ENCODE results near the gene MZT1. TPM values are rescaled to one million over a fixed set of nuclear protein-coding genes. Genes with fewer than 3 reads are reported as not detected.
"Not testable (repeated sequence)": the region's sequence is repeated elsewhere in the genome, so short reads cannot be mapped to it uniquely, and the experiment has no call there.

Gene MZT1
- total and polyA plus RNA-seq, 5 experiments from 2014 or later: 5.0 to 6.4 (median 6.2) TPM

- peak overlapping the region; percentile 89 to 97 (median 94) for H3K4me3 Mint-ChIP-seq
Measured at GRCh38 chr13:72726185-72726584, 1.2 kb downstream of the MZT1 start.

GRCh38 chr13:72716776-72717175, 10.7 kb downstream of the MZT1 start:
- H3K27me3 Mint-ChIP-seq: no peaks in the 10 kb centered on the region
- peaks cover 45 to 85% (median 74%) of the 10 kb centered on the region in 3 donors for H3K36me3 Mint-ChIP-seq
- ATAC-seq: no peak
- H3K9me3 Mint-ChIP-seq: peaks cover 0 to 20% (median 14%) of the 10 kb centered on the region in 9 donors
- no peak overlapping the region for H3K4me3 Mint-ChIP-seq
- H3K4me1 Mint-ChIP-seq: peaks cover 4 to 31% (median 17%) of the 10 kb centered on the region in 4 donors
- POLR2A ChIA-PET: no interaction called here
- H3K27ac Mint-ChIP-seq: no peak overlapping the region
- DNase-seq: no peak

More at GRCh38 chr13:72726185-72726584, 1.2 kb downstream of the MZT1 start:
- H3K27me3 Mint-ChIP-seq, H3K9me3 Mint-ChIP-seq, ATAC-seq, POLR2A ChIA-PET, DNase-seq: not testable (repeated sequence)
- peaks cover 29 to 60% (median 52%) of the 10 kb centered on the region in 4 donors for H3K4me1 Mint-ChIP-seq
- H3K36me3 Mint-ChIP-seq: peaks cover 0 to 27% (median 5%) of the 10 kb centered on the region in 3 donors
- H3K27ac Mint-ChIP-seq: peak overlapping the region in 5 of 10 donors; percentile 15 to 92 (median 81)

- POLR2A ChIA-PET: no interaction called here
Measured at GRCh38 chr13:72700509-72700908, 26.9 kb downstream of the MZT1 start.

DNA sequence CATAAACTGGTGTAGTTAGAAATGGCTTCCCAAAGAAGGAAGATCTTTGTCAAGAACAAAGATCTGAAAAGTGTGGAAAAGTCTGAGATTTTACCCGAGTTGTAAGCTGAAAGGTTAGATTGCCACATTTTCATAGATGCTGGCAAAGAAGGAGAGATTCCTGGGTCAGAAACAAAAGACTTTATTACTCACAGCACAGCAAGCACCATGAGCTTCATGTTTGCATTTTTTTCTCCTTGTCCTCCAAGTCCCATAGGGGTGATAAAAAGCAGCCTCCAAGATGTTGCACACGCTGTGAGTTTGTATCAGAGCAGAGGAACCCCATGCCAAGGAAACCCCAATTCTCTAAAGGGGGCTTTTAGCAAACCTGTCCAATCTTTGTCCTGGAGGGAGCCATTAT, 29.3 kb downstream of the MZT1 start:
- no peaks in the 10 kb centered on the region for H3K4me1 Mint-ChIP-seq
- H3K9me3 Mint-ChIP-seq: peaks cover 0 to 20% (median 4%) of the 10 kb centered on the region in 9 donors
- ATAC-seq (no peak), DNase-seq (no peak)
- H3K36me3 Mint-ChIP-seq: peaks cover 0 to 5% (median under 1%) of the 10 kb centered on the region in 3 donors
- H3K27me3 Mint-ChIP-seq: peaks cover 0 to 8% (median 1%) of the 10 kb centered on the region in 5 donors
- POLR2A ChIA-PET: no interaction called here
- no peak overlapping the region for H3K4me3 Mint-ChIP-seq
- H3K27ac Mint-ChIP-seq: no peak overlapping the region

More at GRCh38 chr13:72700509-72700908, 26.9 kb downstream of the MZT1 start:
- no peaks in the 10 kb centered on the region for H3K4me1 Mint-ChIP-seq
- ATAC-seq (no peak), DNase-seq (no peak)
- H3K4me3 Mint-ChIP-seq: no peak overlapping the region
- peaks cover 0 to 2% (median 1%) of the 10 kb centered on the region in 5 donors for H3K27me3 Mint-ChIP-seq
- peaks cover 0 to 27% (median 10%) of the 10 kb centered on the region in 9 donors for H3K9me3 Mint-ChIP-seq
- no peak overlapping the region for H3K27ac Mint-ChIP-seq
- H3K36me3 Mint-ChIP-seq: peaks cover 1 to 5% (median 3%) of the 10 kb centered on the region in 3 donors

DNA sequence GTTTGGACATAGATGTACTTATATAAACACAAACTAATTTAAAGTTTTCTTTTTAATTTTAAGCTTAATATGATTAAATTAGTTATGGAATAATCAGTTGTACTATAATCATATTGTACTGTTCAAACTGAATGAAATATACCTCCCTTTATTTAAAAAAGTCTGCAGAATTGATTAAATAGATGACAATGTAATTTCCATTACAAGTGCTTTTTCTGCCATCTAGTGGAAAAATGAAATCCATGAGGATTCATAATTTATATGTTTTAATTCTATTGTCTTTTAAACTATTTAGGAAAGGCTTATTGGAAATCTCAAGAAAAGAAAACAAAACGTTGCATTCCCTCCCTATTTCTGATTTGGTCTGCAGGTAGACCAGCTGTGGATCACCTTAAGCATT, 30.9 kb downstream of the MZT1 start:
- no peak for ATAC-seq
- H3K27ac Mint-ChIP-seq: no peak overlapping the region
- POLR2A ChIA-PET: no interaction called here
- H3K4me3 Mint-ChIP-seq: no peak overlapping the region
- peaks cover 0 to 9% (median 1%) of the 10 kb centered on the region in 5 donors for H3K27me3 Mint-ChIP-seq
- no peak for DNase-seq
- H3K36me3 Mint-ChIP-seq: peaks cover 0 to 6% (median 2%) of the 10 kb centered on the region in 3 donors
- H3K9me3 Mint-ChIP-seq: peaks cover 0 to 23% (median 7%) of the 10 kb centered on the region in 9 donors
- no peaks in the 10 kb centered on the region for H3K4me1 Mint-ChIP-seq

- no peak for DNase-seq
- H3K27me3 Mint-ChIP-seq: peaks cover 1 to 15% (median 11%) of the 10 kb centered on the region in 5 donors
- POLR2A ChIA-PET: no interaction called here
- H3K9me3 Mint-ChIP-seq: peaks cover 0 to 20% (median 7%) of the 10 kb centered on the region in 9 donors
- no peak overlapping the region for H3K4me3 Mint-ChIP-seq
- H3K36me3 Mint-ChIP-seq: peaks cover 0 to 6% (median 2%) of the 10 kb centered on the region in 3 donors
- no peak for ATAC-seq
- no peaks in the 10 kb centered on the region for H3K4me1 Mint-ChIP-seq
- H3K27ac Mint-ChIP-seq: no peak overlapping the region
Measured at GRCh38 chr13:72694314-72694713, 33.1 kb downstream of the MZT1 start.

DNA sequence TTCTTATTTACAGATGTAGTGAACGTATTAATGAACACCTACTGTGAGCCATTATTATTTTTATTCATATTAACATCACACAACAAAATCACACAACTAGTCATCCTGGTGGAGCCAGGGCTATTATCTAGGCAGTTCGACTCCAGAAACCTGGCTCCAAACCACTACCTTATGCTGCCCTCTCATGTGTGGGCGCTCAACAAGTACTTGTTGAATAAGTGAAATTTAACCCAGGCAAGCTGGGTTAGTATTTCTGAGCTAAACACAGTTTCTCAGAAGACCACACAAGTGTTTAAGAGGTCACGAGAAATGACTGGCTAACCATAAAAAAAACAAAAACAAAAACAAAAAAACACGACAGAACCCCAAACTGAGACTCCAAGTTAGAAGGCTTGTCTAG, 33.6 kb downstream of the MZT1 start:
- H3K27ac Mint-ChIP-seq: no peak overlapping the region
- no peaks in the 10 kb centered on the region for H3K4me1 Mint-ChIP-seq
- POLR2A ChIA-PET: no interaction called here

DNA sequence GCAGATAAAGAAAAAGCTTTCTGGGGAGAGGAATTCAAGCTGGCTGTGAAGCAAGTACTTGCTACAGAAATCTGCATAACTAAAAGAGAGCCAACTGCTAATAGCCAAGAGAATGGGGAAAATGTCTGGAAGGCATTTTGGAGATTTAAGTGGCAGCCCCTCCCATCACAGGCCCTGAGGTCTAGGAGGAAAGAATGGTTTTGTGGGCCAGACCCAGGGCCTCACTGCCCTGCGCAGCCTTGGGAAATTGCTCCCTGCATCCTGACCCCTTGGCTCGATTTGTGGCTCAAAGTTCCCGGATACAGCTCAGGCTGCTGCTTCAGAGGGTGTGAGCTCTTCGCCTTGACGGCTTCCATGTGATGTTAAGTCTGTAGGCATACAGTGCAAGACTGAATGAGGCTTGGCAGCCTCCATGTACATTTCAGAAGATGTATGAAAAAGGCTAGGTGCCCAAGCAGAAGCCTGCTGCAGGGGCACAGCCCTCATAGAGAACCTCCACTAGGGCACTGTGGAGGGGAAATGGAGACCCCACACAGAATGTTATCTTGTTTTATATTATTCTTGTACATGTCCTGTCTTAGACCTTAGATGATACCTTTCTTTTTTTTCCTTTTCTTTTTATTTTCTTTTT, 34.4 kb downstream of the MZT1 start:
- H3K4me1 Mint-ChIP-seq: no peaks in the 10 kb centered on the region
- H3K27ac Mint-ChIP-seq: no peak overlapping the region
- H3K36me3 Mint-ChIP-seq: peaks cover 0 to 10% (median 2%) of the 10 kb centered on the region in 3 donors
- POLR2A ChIA-PET: no interaction called here
- ATAC-seq (no peak), DNase-seq (no peak)
- no peak overlapping the region for H3K4me3 Mint-ChIP-seq
- peaks cover 1 to 15% (median 11%) of the 10 kb centered on the region in 5 donors for H3K27me3 Mint-ChIP-seq
- peaks cover 0 to 20% (median 4%) of the 10 kb centered on the region in 9 donors for H3K9me3 Mint-ChIP-seq

More for the DNA sequence above, 33.6 kb downstream of the MZT1 start:
- H3K27me3 Mint-ChIP-seq: peaks cover 1 to 15% (median 11%) of the 10 kb centered on the region in 5 donors
- ATAC-seq (no peak), DNase-seq (no peak)
- peaks cover 0 to 8% (median 2%) of the 10 kb centered on the region in 3 donors for H3K36me3 Mint-ChIP-seq
- peaks cover 0 to 20% (median 4%) of the 10 kb centered on the region in 9 donors for H3K9me3 Mint-ChIP-seq
- H3K4me3 Mint-ChIP-seq: no peak overlapping the region

- Mint-ChIP-seq H3K9me3 (peaks cover 0 to 20% (median 4%) of the 10 kb centered on the region in 9 donors), H3K27me3 (peaks cover 5 to 20% (median 9%) of the 10 kb centered on the region in 5 donors), H3K4me1 (no peaks in the 10 kb centered on the region), H3K27ac (no peak overlapping the region), H3K4me3 (no peak overlapping the region), H3K36me3 (peaks cover 0 to 10% (median 2%) of the 10 kb centered on the region in 3 donors)
- no peak for ATAC-seq
- no peak for DNase-seq
- POLR2A ChIA-PET: no interaction called here
Measured at GRCh38 chr13:72689181-72689696, 38.2 kb downstream of the MZT1 start.

DNA sequence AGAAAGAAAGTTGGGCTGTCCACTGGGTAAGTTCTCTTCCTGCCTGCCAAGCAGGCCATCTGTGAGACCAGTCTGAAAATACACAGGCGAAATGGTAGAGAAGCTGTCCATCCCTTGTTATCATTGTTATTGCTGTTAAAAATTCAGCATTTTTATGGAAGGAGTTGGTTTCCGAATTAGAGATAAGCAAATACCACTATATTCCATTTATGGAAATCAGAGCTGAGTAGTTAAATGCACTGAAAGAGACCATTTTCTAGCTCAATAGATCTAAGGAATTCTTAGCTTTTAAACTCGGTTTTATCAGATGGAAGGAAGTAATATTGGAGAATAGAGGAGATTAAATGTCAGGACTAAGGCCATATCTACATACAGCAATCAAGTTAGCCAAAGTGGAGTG, 40.7 kb downstream of the MZT1 start:
- no peak for ATAC-seq
- Mint-ChIP-seq H3K36me3 (peaks cover 0 to 4% (median 0%) of the 10 kb centered on the region in 3 donors), H3K27me3 (peaks cover 7 to 25% (median 16%) of the 10 kb centered on the region in 5 donors), H3K4me1 (no peaks in the 10 kb centered on the region), H3K27ac (no peak overlapping the region), H3K9me3 (peaks cover 0 to 6% (median 0%) of the 10 kb centered on the region in 9 donors), H3K4me3 (no peak overlapping the region)
- POLR2A ChIA-PET: no interaction called here
- DNase-seq: no peak

- Mint-ChIP-seq H3K36me3 (peaks cover 0 to 2% (median 0%) of the 10 kb centered on the region in 3 donors), H3K4me1 (no peaks in the 10 kb centered on the region), H3K9me3 (peaks cover 0 to 5% (median 0%) of the 10 kb centered on the region in 9 donors), H3K27ac (no peak overlapping the region), H3K4me3 (no peak overlapping the region), H3K27me3 (peaks cover 4 to 14% (median 8%) of the 10 kb centered on the region in 5 donors)
- ATAC-seq: no peak
- no peak for DNase-seq
- POLR2A ChIA-PET: no interaction called here
Measured at GRCh38 chr13:72680353-72680752, 47.1 kb downstream of the MZT1 start.

- Mint-ChIP-seq H3K27ac (no peak overlapping the region), H3K27me3 (peaks cover 4 to 23% (median 12%) of the 10 kb centered on the region in 5 donors), H3K36me3 (peaks cover 0 to 2% (median 0%) of the 10 kb centered on the region in 3 donors), H3K4me1 (no peaks in the 10 kb centered on the region), H3K9me3 (peaks cover 0 to 5% (median 0%) of the 10 kb centered on the region in 9 donors), H3K4me3 (no peak overlapping the region)
- POLR2A ChIA-PET: no interaction called here
- DNase-seq (no peak), ATAC-seq (no peak)
Measured at GRCh38 chr13:72678312-72678711, 49.1 kb downstream of the MZT1 start.

DNA sequence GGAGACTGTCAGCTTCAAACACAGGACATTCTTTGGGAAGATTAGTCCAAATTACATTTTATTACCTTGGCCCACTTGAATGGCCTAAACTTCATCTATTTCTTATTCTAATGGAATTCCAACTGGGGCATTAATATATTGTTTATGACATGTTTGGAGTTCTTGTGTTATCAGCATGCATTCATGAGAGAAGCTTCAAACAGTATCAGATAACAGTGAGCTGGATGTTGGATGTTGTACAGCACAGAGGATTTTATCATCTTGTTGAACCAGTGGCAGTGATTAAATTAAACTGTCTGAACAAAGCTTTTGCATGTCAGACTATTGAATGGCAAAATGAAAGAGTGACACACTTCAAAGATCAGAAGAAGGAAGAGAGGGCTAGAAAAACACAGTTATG, 50.0 kb downstream of the MZT1 start:
- H3K27ac Mint-ChIP-seq: no peak overlapping the region
- POLR2A ChIA-PET: no interaction called here
- ATAC-seq (no peak), DNase-seq (no peak)
- peaks cover 2 to 24% (median 12%) of the 10 kb centered on the region in 5 donors for H3K27me3 Mint-ChIP-seq
- peaks cover 0 to 5% (median 0%) of the 10 kb centered on the region in 9 donors for H3K9me3 Mint-ChIP-seq
- peaks cover 0 to 2% (median 0%) of the 10 kb centered on the region in 3 donors for H3K36me3 Mint-ChIP-seq
- no peak overlapping the region for H3K4me3 Mint-ChIP-seq
- no peaks in the 10 kb centered on the region for H3K4me1 Mint-ChIP-seq

Data from naive thymus-derived CD8-positive, alpha-beta T cell (primary cell).